Hepatocyte (in vitro differentiated cells): ENCODE measurements around the gene SLC17A9. TPM values are rescaled to one million over a fixed set of nuclear protein-coding genes. Genes with fewer than 3 reads are reported as not detected.
"Not testable (repeated sequence)": the region's sequence is repeated elsewhere in the genome, so short reads cannot be mapped to it uniquely, and the experiment has no call there.

Experiments
- DNase-seq: peaks from one replicate; pipeline ENCODE4 v3.0.0-alpha.2; 2016; ENCODE audit warnings: low spot score
- H2AFZ ChIP-seq: fragments of 200-600 bp; sonication (generic); 2 replicates; pipeline ENCODE4 v1.6.0; 2016; ENCODE audit warnings: antibody characterized with exemption, mild to moderate bottlenecking
- H3K27ac ChIP-seq: fragments of 200-600 bp; sonication (generic); 2 replicates; pipeline ENCODE4 v1.5.1; 2016; ENCODE audit warnings: mild to moderate bottlenecking
- H3K27me3 ChIP-seq: fragments of 200-600 bp; sonication (generic); 2 replicates; pipeline ENCODE4 v1.6.1; 2016
- H3K36me3 ChIP-seq: fragments of 200-600 bp; sonication (generic); replicated peaks from 2 replicates; pipeline ENCODE4 v1.5.1; 2016; ENCODE audit warnings: low read depth; ENCODE audit not compliant: insufficient read depth
- H3K4me1 ChIP-seq: fragments of 200-600 bp; sonication (generic); 2 replicates; pipeline ENCODE4 v1.5.1; 2016; ENCODE audit warnings: mild to moderate bottlenecking, moderate library complexity; ENCODE audit not compliant: insufficient read depth
- H3K4me2 ChIP-seq: fragments of 200-600 bp; sonication (generic); 2 replicates; pipeline ENCODE4 v1.6.0; 2016
- H3K4me3 ChIP-seq: fragments of 200-600 bp; sonication (generic); 2 replicates; pipeline ENCODE4 v1.5.1; 2016; ENCODE audit warnings: mild to moderate bottlenecking
- H3K79me2 ChIP-seq: fragments of 200-600 bp; sonication (generic); 2 replicates; pipeline ENCODE4 v1.6.0; 2017; ENCODE audit warnings: mild to moderate bottlenecking
- H3K9me2 ChIP-seq: fragments of 200-600 bp; sonication (generic); replicated peaks from 2 replicates; pipeline ENCODE4 v1.6.0; 2017; ENCODE audit warnings: mild to moderate bottlenecking; ENCODE audit not compliant: insufficient read depth
- H3K9me3 ChIP-seq: fragments of 200-600 bp; sonication (generic); 2 replicates; pipeline ENCODE4 v1.5.1; 2016; ENCODE audit warnings: low read depth, mild to moderate bottlenecking
- H4K20me1 ChIP-seq: fragments of 200-600 bp; sonication (generic); 2 replicates; pipeline ENCODE4 v1.6.0; 2016; ENCODE audit warnings: mild to moderate bottlenecking; ENCODE audit not compliant: insufficient read depth, poor library complexity, severe bottlenecking
- EZH2 ChIP-seq: fragments of 200-600 bp; sonication (generic); IDR thresholded peaks from 2 replicates; pipeline ENCODE4 v1.6.1; 2016; ENCODE audit warnings: antibody characterized with exemption, mild to moderate bottlenecking, borderline replicate concordance
- EZH2phosphoT487 ChIP-seq: fragments of 200-600 bp; sonication (generic); IDR thresholded peaks from one replicate; pipeline ENCODE4 v1.6.1; 2018; ENCODE audit warnings: antibody characterized with exemption, mild to moderate bottlenecking, low read depth, moderate library complexity; ENCODE audit not compliant: unreplicated experiment, severe bottlenecking
- WGBS: methylation state at CpG from one replicate; pipeline ENCODE4 v1.1.6; 2016; ENCODE audit warnings: low lambda C conversion rate; ENCODE audit errors: missing lambda C conversion rate; 5-methylcytosine and 5-hydroxymethylcytosine counted together
- polyA plus RNA-seq: library from polyadenylated mRNA; unstranded; fragments of >200 nt; fragmentation: Nextera tagmentation; extraction: Ambion mirVana; gene quantifications from 2 replicates; pipeline ENCODE4 v1.2.1, GENCODE V29; 2016
- total RNA-seq: library from RNA; depleted of rRNA; stranded (reverse); fragments of >200 nt; gene quantifications from 2 replicates; pipeline ENCODE4 v1.2.3, GENCODE V29; 2014
- TF ChIP-seq, protein P1 (sequence below): fragments of 200-600 bp; sonication (generic); IDR thresholded peaks from 2 replicates; pipeline ENCODE4 v1.5.1; 2016; ENCODE audit warnings: antibody characterized with exemption, mild to moderate bottlenecking; ENCODE audit not compliant: poor library complexity

Gene SLC17A9
- total and polyA plus RNA-seq, 2 experiments from 2014 or later, result 26.9 to 83.9 TPM

DNA sequence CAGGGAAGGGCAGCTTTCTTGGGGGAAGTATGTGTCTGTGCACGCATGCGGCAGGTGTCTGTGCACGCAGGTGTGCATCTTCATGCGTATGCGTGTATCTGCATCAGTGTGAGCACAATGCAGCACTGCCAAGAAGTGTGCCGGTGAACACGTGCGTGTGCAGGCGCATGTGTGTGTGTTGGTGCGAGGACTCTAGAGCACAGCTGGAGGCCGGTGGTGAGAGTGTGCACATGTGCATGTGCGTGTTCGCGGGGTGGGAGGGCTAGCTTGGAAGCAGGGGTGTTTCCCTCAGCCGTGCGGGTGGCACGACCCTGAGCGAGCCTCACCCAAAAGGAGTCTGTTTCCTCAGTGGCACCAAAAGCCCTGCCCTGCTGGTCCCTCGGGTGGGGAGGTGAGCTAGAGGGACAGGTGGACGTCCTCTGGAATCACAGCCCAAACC, 7.5 kb downstream of the SLC17A9 start:
- Histone ChIP-seq H3K4me1 (peaks cover 7% of the 10 kb centered on the region), H3K9me2 (no peaks in the 10 kb centered on the region), H3K27ac (no peak overlapping the region), H3K27me3 (no peaks in the 10 kb centered on the region), H3K36me3 (no peaks in the 10 kb centered on the region), H3K4me2 (no peak overlapping the region), H3K9me3 (no peaks in the 10 kb centered on the region), H4K20me1 (no peaks in the 10 kb centered on the region), H3K79me2 (no peaks in the 10 kb centered on the region), H3K4me3 (no peak overlapping the region), H2AFZ (no peak overlapping the region)
- 97% methylated on average over 20 of the region's 20 CpGs for WGBS
- no peak for DNase-seq
- TF ChIP-seq, protein P1, sequence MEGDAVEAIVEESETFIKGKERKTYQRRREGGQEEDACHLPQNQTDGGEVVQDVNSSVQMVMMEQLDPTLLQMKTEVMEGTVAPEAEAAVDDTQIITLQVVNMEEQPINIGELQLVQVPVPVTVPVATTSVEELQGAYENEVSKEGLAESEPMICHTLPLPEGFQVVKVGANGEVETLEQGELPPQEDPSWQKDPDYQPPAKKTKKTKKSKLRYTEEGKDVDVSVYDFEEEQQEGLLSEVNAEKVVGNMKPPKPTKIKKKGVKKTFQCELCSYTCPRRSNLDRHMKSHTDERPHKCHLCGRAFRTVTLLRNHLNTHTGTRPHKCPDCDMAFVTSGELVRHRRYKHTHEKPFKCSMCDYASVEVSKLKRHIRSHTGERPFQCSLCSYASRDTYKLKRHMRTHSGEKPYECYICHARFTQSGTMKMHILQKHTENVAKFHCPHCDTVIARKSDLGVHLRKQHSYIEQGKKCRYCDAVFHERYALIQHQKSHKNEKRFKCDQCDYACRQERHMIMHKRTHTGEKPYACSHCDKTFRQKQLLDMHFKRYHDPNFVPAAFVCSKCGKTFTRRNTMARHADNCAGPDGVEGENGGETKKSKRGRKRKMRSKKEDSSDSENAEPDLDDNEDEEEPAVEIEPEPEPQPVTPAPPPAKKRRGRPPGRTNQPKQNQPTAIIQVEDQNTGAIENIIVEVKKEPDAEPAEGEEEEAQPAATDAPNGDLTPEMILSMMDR, result no peak
- TF ChIP-seq EZH2phosphoT487, result no peak
- no peak for TF ChIP-seq EZH2

DNA sequence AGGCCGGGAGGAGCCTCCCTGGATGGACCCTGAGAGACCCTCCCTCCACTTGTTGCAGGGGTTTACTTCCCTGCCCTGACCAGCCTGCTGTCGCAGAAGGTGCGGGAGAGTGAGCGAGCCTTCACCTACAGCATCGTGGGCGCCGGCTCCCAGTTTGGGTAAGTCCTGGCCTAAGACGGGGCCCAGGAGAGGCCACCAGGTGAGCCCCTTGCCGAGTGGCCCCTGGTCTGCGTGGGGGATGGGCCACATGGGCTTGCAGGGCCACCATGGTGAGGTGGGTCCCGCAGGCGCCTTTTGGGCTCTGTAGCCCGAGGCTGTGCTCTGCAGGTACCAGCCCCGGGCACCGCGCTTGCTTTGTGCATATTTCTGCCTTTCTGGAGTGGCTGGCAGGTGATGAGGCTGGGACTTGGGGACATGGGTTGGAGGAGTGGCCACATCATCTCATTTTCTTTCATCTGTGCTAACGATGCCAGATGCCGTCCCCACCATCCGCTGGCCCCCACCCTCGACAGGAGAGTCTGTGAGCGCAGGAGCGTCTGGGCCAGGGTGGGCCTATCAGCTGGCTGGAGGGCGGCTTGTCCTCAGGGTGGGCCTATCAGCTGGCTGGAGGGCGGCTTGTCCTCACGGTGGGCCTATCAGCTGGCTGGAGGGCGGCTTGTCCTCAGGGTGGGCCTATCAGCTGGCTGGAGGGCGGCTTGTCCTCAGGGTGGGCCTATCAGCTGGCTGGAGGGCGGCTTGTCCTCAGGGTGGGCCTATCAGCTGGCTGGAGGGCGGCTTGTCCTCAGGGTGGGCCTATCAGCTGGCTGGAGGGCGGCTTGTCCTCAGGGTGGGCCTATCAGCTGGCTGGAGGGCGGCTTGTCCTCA, 8.2 kb downstream of the SLC17A9 start:
- not testable (repeated sequence) for H3K4me1 ChIP-seq, H4K20me1 ChIP-seq, H3K79me2 ChIP-seq, H3K9me3 ChIP-seq, H3K4me3 ChIP-seq, H3K27me3 ChIP-seq, H3K4me2 ChIP-seq, DNase-seq, H2AFZ ChIP-seq, H3K36me3 ChIP-seq, H3K9me2 ChIP-seq, H3K27ac ChIP-seq
- 95% methylated on average over 24 of the region's 31 CpGs for WGBS

DNA sequence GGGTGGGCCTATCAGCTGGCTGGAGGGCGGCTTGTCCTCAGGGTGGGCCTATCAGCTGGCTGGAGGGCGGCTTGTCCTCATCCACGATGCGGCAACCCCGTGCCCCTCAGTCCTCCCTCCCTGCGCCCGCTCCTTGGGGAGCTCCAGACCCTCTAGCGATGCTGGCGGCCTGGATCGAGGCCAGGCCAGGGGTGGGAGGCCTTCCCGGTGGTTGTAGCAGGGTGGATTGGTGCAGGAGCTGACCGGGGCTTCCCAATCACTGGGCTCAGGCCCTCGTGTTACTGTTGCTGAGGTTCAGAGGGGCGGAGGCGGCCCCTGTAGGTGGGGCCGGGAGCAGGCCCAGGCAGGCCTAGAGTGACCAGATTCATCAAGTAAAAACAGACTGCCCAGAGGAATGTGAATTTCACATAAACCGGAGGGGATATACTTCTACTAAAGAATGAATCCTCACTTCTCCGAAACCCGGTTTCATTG, 8.8 kb downstream of the SLC17A9 start:
- Histone ChIP-seq H3K4me3 (no peak overlapping the region), H2AFZ (no peak overlapping the region), H3K79me2 (no peaks in the 10 kb centered on the region), H3K9me2 (no peaks in the 10 kb centered on the region), H3K36me3 (no peaks in the 10 kb centered on the region), H4K20me1 (no peaks in the 10 kb centered on the region), H3K4me2 (no peak overlapping the region), H3K27ac (no peak overlapping the region), H3K9me3 (no peaks in the 10 kb centered on the region), H3K27me3 (no peaks in the 10 kb centered on the region), H3K4me1 (peaks cover under 1% of the 10 kb centered on the region)
- 88% methylated on average over 19 of the region's 19 CpGs for WGBS
- TF ChIP-seq EZH2 (no peak), EZH2phosphoT487 (no peak)
- TF ChIP-seq, protein P1, result no peak
- no peak for DNase-seq

DNA sequence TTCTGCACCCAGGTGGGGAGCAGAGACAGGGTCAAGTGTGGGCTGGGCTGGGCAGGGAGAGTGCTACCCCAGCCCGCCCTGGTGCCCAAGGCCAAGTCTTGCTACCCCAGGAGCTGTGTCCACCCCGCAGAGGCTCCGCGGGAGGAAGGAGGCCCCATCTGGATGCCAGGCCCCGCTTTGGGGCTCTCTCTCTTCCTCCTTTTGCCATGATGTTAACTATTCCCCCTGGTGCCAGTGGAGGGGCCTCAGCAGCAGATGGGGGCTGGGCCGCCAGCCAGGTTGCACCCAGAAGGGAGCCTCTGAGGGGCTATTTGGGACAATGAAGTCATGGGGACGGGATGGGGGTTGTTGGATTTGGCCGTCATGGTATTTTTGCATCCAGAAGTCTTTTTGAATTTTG, 9.3 kb downstream of the SLC17A9 start:
- Histone ChIP-seq H4K20me1 (no peaks in the 10 kb centered on the region), H2AFZ (no peak overlapping the region), H3K27me3 (no peaks in the 10 kb centered on the region), H3K27ac (no peak overlapping the region), H3K4me2 (no peak overlapping the region), H3K4me3 (no peak overlapping the region), H3K4me1 (no peaks in the 10 kb centered on the region), H3K79me2 (no peaks in the 10 kb centered on the region), H3K9me2 (no peaks in the 10 kb centered on the region), H3K36me3 (no peaks in the 10 kb centered on the region), H3K9me3 (no peaks in the 10 kb centered on the region)
- no peak for DNase-seq
- TF ChIP-seq EZH2phosphoT487, result no peak
- TF ChIP-seq, protein P1, result no peak
- no peak for TF ChIP-seq EZH2
- WGBS, result 98% methylated on average over 8 of the region's 8 CpGs
